ENCODE data around the gene ATP6V0A4. TPM values are rescaled to one million over a fixed set of nuclear protein-coding genes. Genes with fewer than 3 reads are reported as not detected.

The ATP6V0A4 gene
- total RNA-seq: 0.09 and 0.11 TPM in 2 replicates

GRCh38 chr7:138797715-138798320 is at the start of gene ATP6V0A4, which contains the start of gene TMEM213:
Gene ATP6V0A4 (minus strand): TSS chr7:138798196. CDS start chr7:138771247, 26,949 bp downstream.
Gene TMEM213 (plus strand): TSS chr7:138797994. CDS start chr7:138798105, 111 bp downstream.

GRCh38 chr7:138700857-138701536 is 97.0 kb downstream of the ATP6V0A4 start, which contains the start of gene SVOPL:
Gene SVOPL (minus strand): TSS chr7:138701362. CDS start chr7:138679045, 22,317 bp downstream.

Other genes starting within 250 kb of the ATP6V0A4 start
- not detected in 2 replicates for gene SVOPL, start 96.8 kb downstream of the ATP6V0A4 start, total RNA-seq
- not detected in 2 replicates for gene TMEM213, start 202 bp downstream of the ATP6V0A4 start, total RNA-seq
- 1.7 and 2.6 TPM in 2 replicates for gene KIAA1549, start 183.2 kb upstream of the ATP6V0A4 start, total RNA-seq
- gene ZC3HAV1L, start 237.8 kb upstream of the ATP6V0A4 start, total RNA-seq: 15.2 and 20.4 TPM in 2 replicates

Measured in dermis lymphatic vessel endothelial cell (primary cell).